Fibroblast of skin of abdomen (primary cell): ENCODE data around the gene DNAJC6.
"Not testable (repeated sequence)": the region's sequence is repeated elsewhere in the genome, so short reads cannot be mapped to it uniquely, and the experiment has no call there.

ENCODE experiments used
- DNase-seq: peaks from one replicate; pipeline ENCODE4 v3.0.0-alpha.2; 2013

DNAJC6 gene

GRCh38 chr1:65431111-65431705, 121.9 kb downstream of the DNAJC6 start:
- DNase-seq = peak; percentile 46

- no peak for DNase-seq
Measured at GRCh38 chr1:65432918-65433317, 123.6 kb downstream of the DNAJC6 start.

GRCh38 chr1:65434255-65434654, 124.9 kb downstream of the DNAJC6 start:
- DNase-seq = no peak

GRCh38 chr1:65434760-65435159, 125.4 kb downstream of the DNAJC6 start:
- no peak for DNase-seq

- peak; percentile 79 for DNase-seq
Measured at GRCh38 chr1:65435987-65436386, 126.6 kb downstream of the DNAJC6 start.

GRCh38 chr1:65437616-65438015, 128.3 kb downstream of the DNAJC6 start:
- DNase-seq = no peak

- no peak for DNase-seq
Measured at GRCh38 chr1:65440322-65440900, 131.1 kb downstream of the DNAJC6 start.

- peak; percentile 68 for DNase-seq
Measured at GRCh38 chr1:65440915-65441314, 131.6 kb downstream of the DNAJC6 start.

- DNase-seq = no peak
Measured at GRCh38 chr1:65441464-65441863, 132.1 kb downstream of the DNAJC6 start.

GRCh38 chr1:65442442-65442841, 133.1 kb downstream of the DNAJC6 start:
- no peak for DNase-seq

GRCh38 chr1:65443647-65444046, 134.3 kb downstream of the DNAJC6 start:
- DNase-seq = no peak

GRCh38 chr1:65444128-65444640, 134.8 kb downstream of the DNAJC6 start:
- DNase-seq = no peak

- DNase-seq = no peak
Measured at GRCh38 chr1:65445837-65446236, 136.5 kb downstream of the DNAJC6 start.

GRCh38 chr1:65449214-65449823, 140.0 kb downstream of the DNAJC6 start:
- DNase-seq = no peak

GRCh38 chr1:65455678-65456077, 146.3 kb downstream of the DNAJC6 start:
- DNase-seq = not testable (repeated sequence)

- no peak for DNase-seq
Measured at GRCh38 chr1:65456481-65456880, 147.1 kb downstream of the DNAJC6 start.

GRCh38 chr1:65457868-65458267, 148.5 kb downstream of the DNAJC6 start:
- DNase-seq = no peak

- no peak for DNase-seq
Measured at GRCh38 chr1:65458730-65459396, 149.5 kb downstream of the DNAJC6 start.

- DNase-seq = peak; percentile 17
Measured at GRCh38 chr1:65459397-65459768, 150.0 kb downstream of the DNAJC6 start.
